OCI-M2 (cell line): ENCODE results near the gene HOMEZ.
"Not testable (repeated sequence)": the region's sequence is repeated elsewhere in the genome, so short reads cannot be mapped to it uniquely, and the experiment has no call there.

Experiments
- DNase-seq: peaks from one replicate; lab custom pipeline; 2025; ENCODE audit not compliant: unreplicated experiment; lab: John Stamatoyannopoulos, UW

Gene HOMEZ, protein sequence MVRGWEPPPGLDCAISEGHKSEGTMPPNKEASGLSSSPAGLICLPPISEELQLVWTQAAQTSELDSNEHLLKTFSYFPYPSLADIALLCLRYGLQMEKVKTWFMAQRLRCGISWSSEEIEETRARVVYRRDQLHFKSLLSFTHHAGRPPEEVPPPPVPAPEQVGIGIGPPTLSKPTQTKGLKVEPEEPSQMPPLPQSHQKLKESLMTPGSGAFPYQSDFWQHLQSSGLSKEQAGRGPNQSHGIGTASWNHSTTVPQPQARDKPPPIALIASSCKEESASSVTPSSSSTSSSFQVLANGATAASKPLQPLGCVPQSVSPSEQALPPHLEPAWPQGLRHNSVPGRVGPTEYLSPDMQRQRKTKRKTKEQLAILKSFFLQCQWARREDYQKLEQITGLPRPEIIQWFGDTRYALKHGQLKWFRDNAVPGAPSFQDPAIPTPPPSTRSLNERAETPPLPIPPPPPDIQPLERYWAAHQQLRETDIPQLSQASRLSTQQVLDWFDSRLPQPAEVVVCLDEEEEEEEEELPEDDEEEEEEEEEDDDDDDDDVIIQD

DNA sequence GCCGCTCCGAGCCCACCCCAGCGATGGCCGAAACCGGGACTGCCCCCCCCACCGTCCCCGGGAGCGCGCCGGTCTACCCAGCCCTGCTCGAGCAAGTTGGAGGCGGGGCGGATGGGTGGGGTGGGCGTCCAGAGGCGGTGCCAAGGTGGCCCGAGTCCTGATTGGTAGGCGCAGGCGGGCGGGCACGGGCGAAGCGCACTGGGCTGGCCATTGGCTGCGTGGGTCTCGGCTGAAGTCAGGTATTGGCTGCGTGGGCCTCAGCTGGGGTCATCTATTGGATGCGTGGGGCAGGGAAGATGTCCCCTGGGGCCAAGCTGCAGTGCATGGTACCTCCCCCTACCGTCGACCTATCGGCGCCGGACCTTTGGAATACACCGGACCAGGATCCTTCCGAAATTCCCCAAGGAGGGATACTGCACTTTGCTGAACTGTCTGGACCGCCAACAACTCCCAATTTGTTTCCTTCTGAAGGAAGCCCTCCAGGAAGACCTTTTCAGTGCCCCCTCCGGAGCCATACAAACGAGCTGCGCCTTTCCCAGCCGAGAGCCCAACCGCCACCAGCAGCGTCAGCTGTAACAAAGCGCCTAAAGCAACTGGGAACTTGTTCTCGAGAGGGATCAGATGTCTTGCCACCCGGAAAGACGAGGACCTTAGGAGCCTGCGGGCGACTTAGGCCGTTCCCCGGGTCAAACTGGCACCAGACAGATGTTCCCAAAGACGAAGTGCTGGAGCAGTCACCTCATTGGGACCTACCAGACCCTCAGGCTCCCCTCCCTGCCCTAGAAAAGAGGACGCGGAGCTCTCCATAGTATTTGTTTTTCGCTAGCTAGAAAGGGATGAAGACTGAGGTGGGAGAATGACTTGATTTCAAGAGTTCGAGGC is at the start of gene HOMEZ:
TSS of gene HOMEZ (minus strand) at position 113 of the 882 bp plus-strand sequence. CDS start 180 bp downstream, outside the sequence.
- peak; percentile 98 for DNase-seq

DNA sequence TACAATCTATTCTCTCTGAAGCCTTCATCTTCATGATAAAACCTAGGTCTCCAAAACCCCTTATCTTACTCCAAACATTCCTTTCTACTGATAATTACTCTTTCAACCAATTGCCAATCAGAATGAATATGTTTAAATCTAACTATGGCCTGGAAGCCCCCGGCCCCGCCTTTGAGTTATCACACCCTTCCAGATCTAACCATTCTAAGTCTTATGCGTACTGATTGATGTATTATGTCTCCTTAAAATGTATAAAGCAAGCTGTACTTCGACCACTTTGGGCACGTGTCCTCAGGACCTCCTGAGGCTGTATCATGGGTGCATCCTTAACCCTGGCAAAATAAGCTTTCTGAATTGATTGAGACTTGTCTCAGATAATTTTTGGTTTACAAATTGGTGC is 49.7 kb upstream of the HOMEZ start:
- no peak for DNase-seq

DNA sequence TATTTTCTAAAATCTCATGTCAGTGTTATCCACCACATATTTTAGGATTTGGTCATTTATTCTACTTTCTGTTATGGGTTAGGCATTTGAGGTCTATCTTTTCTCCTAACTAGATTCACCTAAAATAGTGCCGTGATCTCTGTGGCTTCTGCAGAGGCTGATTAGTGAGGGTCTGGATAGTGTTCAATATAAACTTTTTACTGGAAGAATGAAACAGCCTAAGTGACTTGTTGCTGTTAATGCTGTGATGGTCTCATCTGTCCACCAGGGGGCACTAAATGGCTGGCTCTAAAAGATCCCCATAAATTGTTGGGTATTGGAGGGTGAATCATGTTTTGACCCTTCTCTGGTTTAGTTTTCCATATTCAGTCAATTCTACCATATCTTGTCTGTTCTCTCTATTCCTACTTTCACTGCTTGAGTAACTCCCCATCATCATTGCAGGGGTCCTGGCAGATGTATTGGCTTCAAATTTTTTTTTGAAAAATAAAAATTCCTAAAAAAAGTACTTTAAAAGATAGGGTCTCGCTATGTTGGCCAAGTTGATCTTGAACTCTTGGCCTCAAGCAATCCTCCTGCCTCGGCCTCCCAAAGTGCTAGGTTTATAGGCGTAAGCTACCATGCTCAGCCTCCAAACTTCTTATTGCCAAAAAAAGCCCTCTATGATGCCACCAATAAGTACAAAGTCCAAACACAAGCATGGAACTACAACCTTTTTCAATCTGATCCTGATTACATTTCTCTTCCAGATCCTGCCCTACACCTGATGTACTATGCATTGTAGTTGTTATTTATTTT is 42.2 kb upstream of the HOMEZ start:
- DNase-seq, result peak; percentile 81

DNA sequence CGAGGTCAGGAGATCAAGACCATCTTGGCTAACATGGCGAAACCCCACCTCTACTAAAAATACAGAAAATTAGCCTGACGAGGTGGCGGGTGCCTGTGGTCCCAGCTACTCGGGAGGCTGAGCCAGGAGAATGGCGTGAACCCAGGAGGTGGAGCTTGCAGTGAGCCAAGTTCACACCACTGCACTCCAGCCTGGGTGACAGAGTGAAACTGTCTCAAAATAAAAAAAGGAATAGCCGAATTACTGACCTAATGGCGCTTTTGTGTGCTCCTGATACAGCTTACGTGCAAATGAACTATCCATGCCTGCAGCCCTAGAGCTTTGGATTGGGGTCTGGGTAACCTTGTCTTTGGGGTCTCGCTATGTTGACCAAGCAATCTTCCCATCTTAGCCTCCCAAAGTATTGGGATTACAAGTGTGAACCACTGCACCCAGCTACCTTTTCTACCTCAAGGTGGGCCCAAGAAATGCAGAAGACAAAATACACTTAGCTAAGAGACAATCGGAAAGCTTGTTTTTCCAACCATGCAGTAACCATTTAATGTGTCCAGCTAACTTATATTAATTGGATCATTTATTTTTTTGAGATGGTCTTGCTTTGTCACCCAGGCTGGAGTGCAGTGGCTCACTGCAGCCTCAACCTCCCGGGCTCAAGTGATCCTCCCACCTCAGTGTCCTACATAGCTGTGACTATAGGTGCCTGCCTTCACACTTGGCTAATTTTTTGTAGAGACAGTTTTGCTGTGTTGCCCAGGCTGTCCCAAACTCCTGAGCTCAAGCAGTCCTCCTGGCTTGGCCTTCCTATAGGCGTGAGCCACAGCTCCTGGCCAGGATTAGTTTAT is 40.8 kb upstream of the HOMEZ start:
- no peak for DNase-seq

DNA sequence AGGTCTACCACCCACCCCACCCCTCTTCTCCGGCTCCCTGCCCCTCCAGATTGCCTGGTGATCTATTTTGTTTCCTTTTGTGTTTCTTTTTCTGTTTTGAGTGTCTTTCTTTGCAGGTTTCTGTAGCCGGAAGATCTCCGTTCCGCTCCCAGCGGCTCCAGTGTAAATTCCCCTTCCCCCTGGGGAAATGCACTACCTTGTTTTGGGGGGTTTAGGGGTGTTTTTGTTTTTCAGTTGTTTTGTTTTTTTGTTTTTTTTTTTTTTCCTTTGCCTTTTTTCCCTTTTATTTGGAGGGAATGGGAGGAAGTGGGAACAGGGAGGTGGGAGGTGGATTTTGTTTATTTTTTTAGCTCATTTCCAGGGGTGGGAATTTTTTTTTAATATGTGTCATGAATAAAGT is 39.8 kb upstream of the HOMEZ start:
- not testable (repeated sequence) for DNase-seq

DNA sequence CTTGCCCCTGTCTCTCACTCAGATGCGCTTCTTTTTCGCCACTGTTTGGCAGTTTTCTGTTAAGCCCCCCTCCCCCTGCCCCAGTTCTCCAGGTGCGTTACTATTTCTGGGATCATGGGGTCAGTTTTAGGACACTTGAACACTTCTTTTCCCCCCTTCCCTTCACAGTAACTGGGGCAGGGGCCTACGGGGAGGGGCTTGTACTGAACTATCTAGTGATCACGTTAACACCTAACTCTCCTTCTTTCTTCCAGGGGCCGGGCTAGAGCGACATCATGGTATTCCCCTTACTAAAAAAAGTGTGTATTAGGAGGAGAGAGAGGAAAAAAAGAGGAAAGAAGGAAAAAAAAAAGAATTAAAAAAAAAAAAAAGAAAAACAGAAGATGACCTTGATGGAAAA is 39.1 kb upstream of the HOMEZ start:
- DNase-seq, result no peak

DNA sequence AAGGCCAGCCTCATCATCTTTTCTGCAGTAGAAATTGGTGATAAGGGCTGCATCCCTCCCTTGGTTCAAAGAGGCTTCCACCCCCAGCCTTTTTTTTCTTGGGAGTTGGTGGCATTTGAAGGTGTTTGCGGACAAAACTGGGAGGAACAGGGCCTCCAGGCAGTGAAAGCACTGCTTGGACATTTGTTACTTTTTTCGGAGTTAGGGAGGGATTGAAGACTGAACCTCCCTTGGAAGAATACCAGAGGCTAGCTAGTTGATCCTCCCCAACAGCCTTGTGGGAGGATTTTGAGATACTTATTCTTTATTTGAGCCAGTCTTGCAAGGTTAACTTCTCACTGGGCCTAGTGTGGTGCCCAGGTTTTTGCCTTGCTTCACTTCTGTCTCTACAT is 38.5 kb upstream of the HOMEZ start:
- DNase-seq, result no peak

DNA sequence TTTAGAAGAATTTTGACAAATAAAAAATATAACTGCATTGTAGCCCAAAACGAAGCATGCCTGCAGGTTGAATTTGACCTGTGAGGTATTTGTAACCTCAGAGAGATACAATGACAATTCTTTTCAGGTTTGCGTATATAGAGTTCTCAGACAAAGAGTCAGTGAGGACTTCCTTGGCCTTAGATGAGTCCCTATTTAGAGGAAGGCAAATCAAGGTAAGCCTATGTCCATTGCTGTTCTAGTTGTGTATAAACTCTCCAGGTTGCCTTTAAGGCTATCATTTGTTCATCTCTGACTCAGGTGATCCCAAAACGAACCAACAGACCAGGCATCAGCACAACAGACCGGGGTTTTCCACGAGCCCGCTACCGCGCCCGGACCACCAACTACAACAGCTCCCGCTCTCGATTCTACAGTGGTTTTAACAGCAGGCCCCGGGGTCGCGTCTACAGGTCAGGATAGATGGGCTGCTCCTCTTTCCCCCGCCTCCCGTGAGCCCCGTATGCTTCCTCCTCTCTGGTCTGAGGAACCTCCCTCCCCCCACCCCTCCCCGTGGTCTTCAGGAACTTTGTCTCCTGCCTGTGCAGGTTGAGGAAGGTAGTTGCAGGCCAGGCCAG is 38.0 kb upstream of the HOMEZ start:
- no peak for DNase-seq

DNA sequence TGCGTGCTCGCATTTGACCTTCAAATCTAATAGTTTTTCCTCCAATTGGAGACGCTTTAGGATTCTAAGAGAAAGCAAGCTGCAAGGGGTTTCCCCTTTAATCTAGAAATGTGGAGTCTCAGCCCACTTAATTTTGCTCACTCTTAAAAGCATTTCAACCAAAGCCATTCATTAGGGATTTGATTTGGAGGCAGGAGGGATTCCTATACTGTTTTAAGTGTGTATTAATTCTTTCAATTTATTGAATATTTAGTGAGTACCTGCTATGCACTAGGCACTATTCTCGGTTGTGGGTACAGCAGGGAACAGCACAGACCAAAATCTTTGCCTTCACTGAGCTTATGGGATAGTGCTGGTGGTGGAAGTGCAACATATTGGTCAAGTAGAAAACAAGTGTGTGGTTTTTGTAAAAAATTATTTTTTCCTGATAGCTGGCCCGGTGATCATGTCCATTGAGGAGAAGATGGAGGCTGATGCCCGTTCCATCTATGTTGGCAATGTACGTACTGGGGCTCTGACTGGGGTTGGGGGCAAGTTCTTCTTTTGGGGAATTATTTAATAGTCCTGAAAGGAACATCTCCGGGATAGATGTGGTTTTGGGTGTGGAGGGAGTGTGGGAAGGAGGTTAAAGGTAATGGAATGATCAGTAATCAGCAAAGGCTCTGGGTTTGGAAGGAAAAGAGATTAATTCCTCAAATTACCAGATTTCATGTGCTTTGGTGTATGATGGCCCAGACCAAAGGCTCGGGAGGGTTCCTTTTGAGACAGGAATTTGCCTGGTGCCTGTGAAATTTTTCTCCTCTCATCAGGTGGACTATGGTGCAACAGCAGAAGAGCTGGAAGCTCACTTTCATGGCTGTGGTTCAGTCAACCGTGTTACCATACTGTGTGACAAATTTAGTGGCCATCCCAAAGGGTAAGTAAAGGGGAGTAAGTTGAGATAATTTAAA is 36.9 kb upstream of the HOMEZ start:
- no peak for DNase-seq

DNA sequence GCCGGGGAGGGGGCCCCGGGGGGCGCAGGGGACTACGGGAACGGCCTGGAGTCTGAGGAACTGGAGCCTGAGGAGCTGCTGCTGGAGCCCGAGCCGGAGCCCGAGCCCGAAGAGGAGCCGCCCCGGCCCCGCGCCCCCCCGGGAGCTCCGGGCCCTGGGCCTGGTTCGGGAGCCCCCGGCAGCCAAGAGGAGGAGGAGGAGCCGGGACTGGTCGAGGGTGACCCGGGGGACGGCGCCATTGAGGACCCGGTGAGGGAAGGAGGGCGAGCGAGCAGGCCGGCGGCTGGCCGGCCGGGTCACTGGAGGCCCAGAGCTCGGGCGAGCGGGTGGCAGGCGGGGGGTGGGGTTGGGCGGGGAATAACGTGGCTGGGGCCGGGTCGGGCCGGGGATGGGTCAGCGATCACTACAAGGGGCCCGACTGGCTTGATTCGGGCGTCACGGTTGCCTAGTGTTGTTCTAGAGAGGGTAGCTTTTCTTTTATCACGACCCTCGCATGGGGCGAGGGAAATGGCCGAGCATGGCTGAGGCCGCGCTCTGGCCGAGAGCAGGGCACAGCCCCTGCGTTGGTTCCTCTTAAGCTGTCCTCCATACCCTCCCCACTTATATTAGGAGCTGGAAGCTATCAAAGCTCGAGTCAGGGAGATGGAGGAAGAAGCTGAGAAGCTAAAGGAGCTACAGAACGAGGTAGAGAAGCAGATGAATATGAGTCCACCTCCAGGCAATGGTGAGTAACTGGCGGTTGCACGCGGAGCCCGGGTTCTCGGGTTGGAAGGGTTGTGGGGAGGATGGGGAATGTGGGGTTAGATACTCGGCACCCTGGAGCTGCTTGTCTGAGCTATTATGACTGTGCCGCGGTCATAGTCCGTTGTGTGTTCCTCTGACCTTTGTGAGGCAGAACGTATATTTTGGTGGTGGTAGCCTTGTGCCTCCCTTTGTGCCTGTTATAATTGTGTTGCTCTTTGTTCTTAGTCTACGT is 35.9 kb upstream of the HOMEZ start:
- no peak for DNase-seq

DNA sequence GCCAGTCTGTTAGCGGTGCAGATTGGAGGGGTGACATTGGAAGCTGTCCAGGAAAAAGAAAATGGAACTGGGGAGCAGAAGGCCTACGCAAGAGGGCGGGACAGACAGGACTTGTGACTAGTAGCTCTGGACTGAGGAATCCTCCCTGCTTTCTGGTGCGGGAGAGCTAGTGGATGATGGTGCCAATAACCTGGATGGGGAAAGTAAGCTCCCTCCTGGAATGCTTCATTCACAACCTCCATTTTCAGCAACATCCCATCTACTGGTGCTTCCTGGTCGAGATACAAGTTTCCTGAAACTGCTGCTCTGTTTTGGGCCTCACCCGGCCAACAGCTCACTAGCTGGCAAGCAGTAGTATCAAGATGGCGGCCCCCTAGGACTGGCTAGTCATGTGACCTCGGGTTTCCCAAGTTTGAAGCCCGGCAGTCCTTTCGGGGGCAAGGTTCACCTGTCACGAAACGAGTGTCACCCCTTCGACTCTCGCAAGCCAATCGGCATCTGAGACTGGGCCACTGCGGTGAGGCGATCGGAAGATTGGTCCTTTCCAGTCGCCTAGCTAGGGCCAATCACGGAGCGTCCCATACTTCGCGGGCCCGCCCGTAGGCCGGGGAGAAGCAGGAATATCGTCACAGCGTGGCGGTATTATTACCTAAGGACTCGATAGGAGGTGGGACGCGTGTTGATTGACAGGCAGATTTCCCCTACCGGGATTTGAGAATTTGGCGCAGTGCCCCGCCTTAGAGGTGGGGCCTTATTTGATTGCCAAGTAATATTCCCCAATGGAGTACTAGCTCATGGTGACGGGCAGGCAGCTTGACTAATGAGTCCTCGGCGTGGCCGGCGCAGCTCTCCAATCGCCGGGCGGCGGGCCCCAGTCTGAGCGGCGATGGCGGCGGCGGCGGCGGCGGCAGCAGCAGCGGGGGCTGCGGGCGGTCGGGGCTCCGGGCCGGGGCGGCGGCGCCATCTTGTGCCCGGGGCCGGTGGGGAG is 34.9 kb upstream of the HOMEZ start, which contains the start of gene PABPN1:
TSS of gene PABPN1 (plus strand) at position 874 of the 988 bp plus-strand sequence. CDS start at position 887, 13 bp downstream.
- DNase-seq, result peak; percentile 99

DNA sequence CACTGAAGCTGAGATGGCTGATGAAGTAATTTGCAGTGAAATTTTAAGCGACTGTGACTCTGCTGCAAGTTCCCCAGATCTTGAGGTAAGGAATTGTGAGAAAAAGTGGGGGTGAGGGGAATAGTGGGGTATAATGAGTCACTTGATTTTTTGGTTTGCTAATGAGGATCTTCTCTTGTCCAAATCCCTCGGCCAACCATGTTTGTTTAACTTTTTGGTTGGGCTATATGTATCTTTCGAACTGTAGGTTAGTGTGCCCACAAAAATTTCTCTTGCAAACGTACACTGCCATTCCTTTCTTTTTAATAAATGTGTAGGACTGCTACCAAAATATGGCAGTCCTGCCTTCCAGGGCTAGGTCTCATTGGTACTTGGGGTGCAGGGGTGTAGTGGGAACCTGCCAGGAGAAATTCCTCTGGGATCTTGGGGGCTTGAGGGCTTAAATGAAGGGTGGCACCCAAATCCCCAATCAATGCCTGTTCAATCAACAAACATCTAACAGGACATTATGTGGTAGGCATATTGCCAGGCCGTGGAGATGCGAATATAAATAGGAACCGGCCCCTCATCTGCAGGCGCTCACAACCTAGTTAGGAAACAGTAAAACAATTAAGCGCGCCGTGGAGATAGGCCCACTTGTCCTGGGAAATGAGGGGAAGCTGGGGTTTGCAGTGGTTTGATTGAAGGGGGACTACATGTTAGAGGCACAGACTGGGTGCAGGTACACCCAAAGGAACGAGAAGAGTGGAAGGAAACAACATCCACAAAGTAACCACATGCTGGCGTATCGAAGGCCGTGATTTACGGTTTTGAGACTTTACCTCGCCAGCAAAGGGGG is 34.0 kb upstream of the HOMEZ start:
- no peak for DNase-seq

DNA sequence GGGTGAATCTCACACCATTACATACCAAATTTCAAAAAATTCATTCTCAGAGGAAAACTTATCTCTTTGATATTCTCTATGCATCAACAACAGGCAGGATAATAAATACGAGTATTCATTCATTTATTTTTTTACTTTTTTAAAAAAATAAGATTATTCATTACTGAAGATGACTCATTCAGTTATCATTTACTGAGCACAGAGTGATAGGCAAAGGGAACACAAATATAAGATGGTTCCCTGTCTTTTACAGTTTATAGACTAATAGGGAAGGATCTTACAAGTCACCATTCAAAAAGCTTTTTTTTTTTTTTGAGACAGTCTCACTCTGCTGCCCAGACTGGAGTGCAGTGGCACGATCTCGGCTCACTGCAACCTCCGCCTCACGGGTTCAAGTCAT is 30.4 kb upstream of the HOMEZ start:
- DNase-seq, result no peak

DNA sequence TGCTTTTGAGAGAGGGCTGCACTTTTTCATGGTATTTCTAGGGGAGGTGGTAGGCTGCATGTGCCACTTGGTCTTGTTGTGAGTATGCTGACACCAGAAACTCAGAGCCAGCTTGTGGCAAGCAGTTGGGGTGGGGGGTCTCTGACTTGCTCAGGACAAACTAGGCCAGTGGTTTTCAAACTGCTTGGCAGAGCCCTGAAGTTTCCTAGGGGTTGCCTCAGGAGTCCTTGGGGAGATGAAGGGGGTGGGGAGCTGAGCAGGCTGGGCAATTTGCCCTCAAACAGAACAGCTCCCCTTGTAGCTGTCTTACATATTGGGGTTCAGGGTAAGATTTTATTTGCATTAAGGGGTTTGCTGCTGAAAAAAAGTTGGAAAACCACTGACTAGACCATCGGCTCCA is 24.6 kb upstream of the HOMEZ start:
- no peak for DNase-seq
